ENCODE measurements around the gene EFNA3. TPM values are rescaled to one million over a fixed set of nuclear protein-coding genes. Genes with fewer than 3 reads are reported as not detected.

Gene EFNA3
- total RNA-seq, 4 donors from 2014 or later = 20.0 to 25.8 (median 21.1) TPM

DNA sequence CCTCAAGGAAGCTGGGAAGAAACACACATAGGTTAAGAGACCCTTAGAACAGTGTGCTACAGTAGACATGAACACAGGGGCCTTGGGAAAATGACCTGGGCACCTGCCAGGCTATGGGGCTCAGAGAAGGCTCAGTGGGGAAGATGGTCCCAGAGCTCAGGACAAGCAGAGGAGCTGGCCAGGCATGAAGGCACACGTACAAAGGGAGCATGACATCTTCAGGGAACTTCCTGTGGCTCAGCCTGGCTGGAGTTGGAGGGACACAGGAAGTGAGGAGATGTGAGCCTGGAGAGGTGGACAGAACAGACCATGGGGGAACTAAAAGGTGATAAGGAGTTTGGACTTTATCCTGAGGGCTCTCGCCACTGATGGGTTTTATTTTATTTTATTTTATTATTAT lies 53.2 kb downstream of the EFNA3 start:
- DNase-seq = no peak
- Histone ChIP-seq H3K27ac (peak overlapping the region; percentile 54 to 100 (median 99)), H3K27me3 (peaks cover 0 to 20% (median 0%) of the 10 kb centered on the region in 4 donors), H3K9me3 (no peaks in the 10 kb centered on the region), H3K36me3 (peaks cover 22 to 44% (median 24%) of the 10 kb centered on the region in 3 donors), H3K4me1 (peaks cover 23 to 96% (median 56%) of the 10 kb centered on the region in 3 donors), H3K4me3 (peak overlapping the region in 1 of 4 donors; percentile 87)
- WGBS, 2 donors = 52 to 53% methylated on average over 2 of the region's 2 CpGs
- no peak for TF ChIP-seq POLR2A (IDR thresholded peaks at IDR 0.05)
- no peak for TF ChIP-seq CTCF (IDR thresholded peaks at IDR 0.05)
- intact Hi-C loops (cut with DNase I) = no loop called here

GRCh38 chr1:155133799-155134281 lies 55.2 kb downstream of the EFNA3 start:
- peaks cover 25 to 96% (median 57%) of the 10 kb centered on the region in 3 donors for H3K4me1 ChIP-seq
- DNase-seq = no peak
- 66 to 83% methylated on average over 3 to 5 of the region's 7 CpGs for WGBS, 2 donors

GRCh38 chr1:155134322-155134721 lies 55.7 kb downstream of the EFNA3 start:
- no peak for TF ChIP-seq CTCF (IDR thresholded peaks at IDR 0.05)
- no peak for TF ChIP-seq POLR2A (IDR thresholded peaks at IDR 0.05)
- Histone ChIP-seq H3K4me1 (peaks cover 25 to 96% (median 58%) of the 10 kb centered on the region in 3 donors), H3K36me3 (peaks cover 22 to 59% (median 24%) of the 10 kb centered on the region in 3 donors), H3K27ac (peak overlapping the region; percentile 97 to 100 (median 99)), H3K9me3 (no peaks in the 10 kb centered on the region), H3K27me3 (peaks cover 0 to 9% (median 0%) of the 10 kb centered on the region in 4 donors), H3K4me3 (peak overlapping the region in 2 of 4 donors; percentile 74 to 85)
- intact Hi-C loops (cut with DNase I) = no loop called here
- no peak for DNase-seq
- WGBS, 2 donors = 38 to 80% methylated on average over 1 of the region's 1 CpG

More at GRCh38 chr1:155133799-155134281, 55.2 kb downstream of the EFNA3 start:
- intact Hi-C loops (cut with DNase I) = no loop called here
- Histone ChIP-seq H3K27ac (peak overlapping the region; percentile 97 to 100 (median 99)), H3K9me3 (no peaks in the 10 kb centered on the region), H3K36me3 (peaks cover 22 to 58% (median 24%) of the 10 kb centered on the region in 3 donors), H3K4me3 (no peak overlapping the region), H3K27me3 (peaks cover 0 to 13% (median 0%) of the 10 kb centered on the region in 4 donors)
- TF ChIP-seq CTCF (IDR thresholded peaks at IDR 0.05) (no peak), POLR2A (IDR thresholded peaks at IDR 0.05) (no peak)

- H3K4me1 ChIP-seq = peaks cover 25 to 96% (median 56%) of the 10 kb centered on the region in 3 donors
These were observed 56.3 kb downstream of the EFNA3 start for GRCh38 chr1:155134880-155135414.

More at GRCh38 chr1:155134880-155135414, 56.3 kb downstream of the EFNA3 start:
- Histone ChIP-seq H3K36me3 (peaks cover 22 to 59% (median 24%) of the 10 kb centered on the region in 3 donors), H3K4me3 (peak overlapping the region; percentile 55 to 85 (median 76)), H3K27me3 (peaks cover 0 to 2% (median 0%) of the 10 kb centered on the region in 4 donors), H3K27ac (peak overlapping the region; percentile 97 to 100 (median 99)), H3K9me3 (no peaks in the 10 kb centered on the region)
- 4% methylated on average over 15 to 16 of the region's 18 CpGs for WGBS, 2 donors
- peak; percentile 52 for DNase-seq
- intact Hi-C loops (cut with DNase I) = no loop called here
- no peak for TF ChIP-seq CTCF (IDR thresholded peaks at IDR 0.05)
- TF ChIP-seq POLR2A (IDR thresholded peaks at IDR 0.05) = peak in 2 of 4 donors; percentile 9 to 54
